ENCODE results near the gene SH3PXD2A. TPM values are rescaled to one million over a fixed set of nuclear protein-coding genes. Genes with fewer than 3 reads are reported as not detected.

Gene SH3PXD2A
- total RNA-seq, 3 donors from 2014 or later, result 14.3 to 30.5 (median 14.7) TPM

GRCh38 chr10:103729851-103730250 is 125.5 kb downstream of the SH3PXD2A start:
- no peak for TF ChIP-seq POLR2A (IDR thresholded peaks at IDR 0.05)
- TF ChIP-seq POLR2AphosphoS5 (IDR thresholded peaks at IDR 0.05), result no peak
- no peak for TF ChIP-seq CTCF (IDR thresholded peaks at IDR 0.05)
- no peaks in the 10 kb centered on the region for H3K4me1 ChIP-seq
- H3K27ac ChIP-seq, result no peak overlapping the region
- intact Hi-C loops (cut with DNase I; ENCODE audit: low total_unique reads), result no loop called here
- H3K4me3 ChIP-seq, result no peak overlapping the region
- no peaks in the 10 kb centered on the region for H3K9me3 ChIP-seq
- H3K36me3 ChIP-seq, result no peaks in the 10 kb centered on the region
- no peaks in the 10 kb centered on the region for H3K27me3 ChIP-seq
- no peak for DNase-seq (ENCODE audit: low spot score in 2 of 2)

GRCh38 chr10:103727991-103728689 is 127.2 kb downstream of the SH3PXD2A start:
- no peak for TF ChIP-seq POLR2A (IDR thresholded peaks at IDR 0.05)
- TF ChIP-seq POLR2AphosphoS5 (IDR thresholded peaks at IDR 0.05), result no peak
- no peak for TF ChIP-seq CTCF (IDR thresholded peaks at IDR 0.05)
- no peaks in the 10 kb centered on the region for H3K4me1 ChIP-seq
- intact Hi-C loops (cut with DNase I; ENCODE audit: low total_unique reads), result no loop called here
- H3K27me3 ChIP-seq, result no peaks in the 10 kb centered on the region
- no peaks in the 10 kb centered on the region for H3K9me3 ChIP-seq
- no peak for DNase-seq (ENCODE audit: low spot score in 2 of 2)
- no peak overlapping the region for H3K27ac ChIP-seq
- H3K4me3 ChIP-seq, result no peak overlapping the region
- H3K36me3 ChIP-seq, result no peaks in the 10 kb centered on the region

- intact Hi-C loops (cut with DNase I; ENCODE audit: low total_unique reads), result no loop called here
- DNase-seq (ENCODE audit: low spot score in 2 of 2), result no peak
- TF ChIP-seq POLR2AphosphoS5 (IDR thresholded peaks at IDR 0.05), result no peak
- TF ChIP-seq CTCF (IDR thresholded peaks at IDR 0.05), result no peak
- no peak for TF ChIP-seq POLR2A (IDR thresholded peaks at IDR 0.05)
- H3K9me3 ChIP-seq, result no peaks in the 10 kb centered on the region
- H3K4me3 ChIP-seq, result peak overlapping the region in 1 of 3 donors; percentile 8
- H3K4me1 ChIP-seq, result no peaks in the 10 kb centered on the region
- no peaks in the 10 kb centered on the region for H3K27me3 ChIP-seq
- H3K27ac ChIP-seq, result peak overlapping the region; percentile 10 to 32
- H3K36me3 ChIP-seq, result no peaks in the 10 kb centered on the region
Observed at GRCh38 chr10:103727546-103727963, 127.8 kb downstream of the SH3PXD2A start.

- DNase-seq (ENCODE audit: low spot score in 2 of 2), result no peak
- no peak overlapping the region for H3K27ac ChIP-seq
- intact Hi-C loops (cut with DNase I; ENCODE audit: low total_unique reads), result no loop called here
- TF ChIP-seq POLR2A (IDR thresholded peaks at IDR 0.05) (no peak), CTCF (IDR thresholded peaks at IDR 0.05) (no peak), POLR2AphosphoS5 (IDR thresholded peaks at IDR 0.05) (no peak)
- no peaks in the 10 kb centered on the region for H3K9me3 ChIP-seq
- H3K4me1 ChIP-seq, result no peaks in the 10 kb centered on the region
- no peak overlapping the region for H3K4me3 ChIP-seq
- H3K36me3 ChIP-seq, result no peaks in the 10 kb centered on the region
- no peaks in the 10 kb centered on the region for H3K27me3 ChIP-seq
Observed at GRCh38 chr10:103726637-103727036, 128.7 kb downstream of the SH3PXD2A start.

GRCh38 chr10:103725242-103725641 is 130.1 kb downstream of the SH3PXD2A start:
- no peaks in the 10 kb centered on the region for H3K36me3 ChIP-seq
- no peaks in the 10 kb centered on the region for H3K9me3 ChIP-seq
- no peak for DNase-seq (ENCODE audit: low spot score in 2 of 2)
- H3K4me1 ChIP-seq, result no peaks in the 10 kb centered on the region
- no peaks in the 10 kb centered on the region for H3K27me3 ChIP-seq
- no peak for TF ChIP-seq POLR2A (IDR thresholded peaks at IDR 0.05)
- TF ChIP-seq CTCF (IDR thresholded peaks at IDR 0.05), result no peak
- no peak for TF ChIP-seq POLR2AphosphoS5 (IDR thresholded peaks at IDR 0.05)
- H3K27ac ChIP-seq, result no peak overlapping the region
- H3K4me3 ChIP-seq, result no peak overlapping the region
- intact Hi-C loops (cut with DNase I; ENCODE audit: low total_unique reads), result no loop called here
